Measurements from ENCODE around the gene CCDC17. TPM values are rescaled to one million over a fixed set of nuclear protein-coding genes. Genes with fewer than 3 reads are reported as not detected.
"Not testable (repeated sequence)": the region's sequence is repeated elsewhere in the genome, so short reads cannot be mapped to it uniquely, and the experiment has no call there.

Gene CCDC17
- total and polyA plus RNA-seq, 3 donors from 2014 or later, result 3.8 to 5.0 (median 4.4) TPM

DNA sequence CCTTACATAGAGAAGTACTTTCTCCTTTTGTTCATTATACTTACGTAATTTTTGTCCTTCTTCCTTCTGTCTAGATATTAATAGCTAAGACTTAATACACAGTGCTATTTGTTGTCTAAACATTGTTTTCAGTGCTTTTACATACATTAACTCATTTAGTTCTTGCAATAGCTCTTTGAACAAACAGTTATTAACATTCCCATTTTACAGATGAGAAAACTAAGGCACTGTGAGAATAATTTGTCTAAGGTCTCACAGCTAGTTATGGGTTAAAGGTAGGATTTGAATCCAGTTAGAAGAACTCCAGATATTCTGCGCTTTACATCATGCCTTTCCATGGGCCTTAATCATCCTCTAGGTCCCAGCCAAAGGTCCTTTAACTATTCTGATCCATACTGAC, 19.6 kb downstream of the CCDC17 start:
- no peak overlapping the region for H3K4me3 ChIP-seq
- 92 to 96% methylated on average over 2 of the region's 2 CpGs for WGBS, 2 donors
- H3K27me3 ChIP-seq, result no peaks in the 10 kb centered on the region
- H3K36me3 ChIP-seq (ENCODE audit: low read depth, missing control alignments), result no peaks in the 10 kb centered on the region
- H3K9me3 ChIP-seq, result no peaks in the 10 kb centered on the region
- TF ChIP-seq, protein P1, sequence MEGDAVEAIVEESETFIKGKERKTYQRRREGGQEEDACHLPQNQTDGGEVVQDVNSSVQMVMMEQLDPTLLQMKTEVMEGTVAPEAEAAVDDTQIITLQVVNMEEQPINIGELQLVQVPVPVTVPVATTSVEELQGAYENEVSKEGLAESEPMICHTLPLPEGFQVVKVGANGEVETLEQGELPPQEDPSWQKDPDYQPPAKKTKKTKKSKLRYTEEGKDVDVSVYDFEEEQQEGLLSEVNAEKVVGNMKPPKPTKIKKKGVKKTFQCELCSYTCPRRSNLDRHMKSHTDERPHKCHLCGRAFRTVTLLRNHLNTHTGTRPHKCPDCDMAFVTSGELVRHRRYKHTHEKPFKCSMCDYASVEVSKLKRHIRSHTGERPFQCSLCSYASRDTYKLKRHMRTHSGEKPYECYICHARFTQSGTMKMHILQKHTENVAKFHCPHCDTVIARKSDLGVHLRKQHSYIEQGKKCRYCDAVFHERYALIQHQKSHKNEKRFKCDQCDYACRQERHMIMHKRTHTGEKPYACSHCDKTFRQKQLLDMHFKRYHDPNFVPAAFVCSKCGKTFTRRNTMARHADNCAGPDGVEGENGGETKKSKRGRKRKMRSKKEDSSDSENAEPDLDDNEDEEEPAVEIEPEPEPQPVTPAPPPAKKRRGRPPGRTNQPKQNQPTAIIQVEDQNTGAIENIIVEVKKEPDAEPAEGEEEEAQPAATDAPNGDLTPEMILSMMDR (IDR thresholded peaks at IDR 0.05), result no peak
- no peak for TF ChIP-seq POLR2A (IDR thresholded peaks at IDR 0.05)
- intact Hi-C loops (cut with DNase I; ENCODE audit: low total_unique reads), result no loop called here
- no peaks in the 10 kb centered on the region for H3K4me1 ChIP-seq
- H3K27ac ChIP-seq, result no peak overlapping the region
- DNase-seq, result no peak

DNA sequence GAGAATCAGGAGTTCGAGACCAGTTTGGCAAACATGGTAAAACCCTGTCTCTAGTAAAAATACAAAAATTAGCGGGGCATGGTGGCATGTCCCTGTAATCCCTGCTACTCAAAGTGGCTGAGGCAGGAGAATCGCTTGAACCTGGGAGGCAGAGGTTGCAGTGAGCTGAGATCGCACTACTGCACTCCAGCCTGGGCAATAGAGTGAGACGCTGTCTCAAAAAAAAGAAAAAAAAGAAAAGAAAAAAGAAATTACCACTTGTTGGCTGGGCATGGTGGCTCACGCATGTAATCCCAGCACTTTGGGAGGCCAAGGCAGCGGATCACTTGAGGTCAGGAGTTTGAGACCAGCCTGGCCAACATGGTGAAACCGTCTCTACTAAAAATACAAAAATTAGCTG, 27.1 kb downstream of the CCDC17 start:
- H3K9me3 ChIP-seq; intact Hi-C loops (cut with DNase I; ENCODE audit: low total_unique reads); H3K27me3 ChIP-seq; H3K4me1 ChIP-seq; H3K4me3 ChIP-seq; H3K36me3 ChIP-seq (ENCODE audit: low read depth, missing control alignments); DNase-seq; H3K27ac ChIP-seq: not testable (repeated sequence)
- WGBS, 2 donors, result 94 to 95% methylated on average over 8 of the region's 8 CpGs

DNA sequence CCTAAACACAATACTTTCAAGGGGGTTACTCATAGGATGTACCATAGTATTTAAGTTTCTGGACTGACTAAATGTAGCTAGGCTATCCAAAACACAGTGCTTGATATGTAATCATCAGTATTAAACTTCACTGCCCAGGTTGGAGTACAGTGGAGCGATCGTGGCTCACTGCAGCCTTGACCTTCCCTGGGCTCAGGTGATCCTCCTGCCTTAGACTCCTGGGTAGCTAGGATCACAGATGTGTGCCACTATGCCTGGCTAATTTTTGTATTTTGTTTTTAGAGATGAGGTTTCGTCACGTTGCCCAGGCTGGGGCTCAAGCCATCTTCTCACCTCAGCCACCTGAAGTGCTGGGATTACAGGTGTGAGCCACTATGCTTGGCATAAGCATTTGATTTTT, 29.4 kb downstream of the CCDC17 start:
- no peaks in the 10 kb centered on the region for H3K9me3 ChIP-seq
- WGBS, 2 donors, result 87 to 89% methylated on average over 4 of the region's 4 CpGs
- intact Hi-C loops (cut with DNase I; ENCODE audit: low total_unique reads), result no loop called here
- no peaks in the 10 kb centered on the region for H3K36me3 ChIP-seq (ENCODE audit: low read depth, missing control alignments)
- no peaks in the 10 kb centered on the region for H3K27me3 ChIP-seq
- no peak overlapping the region for H3K27ac ChIP-seq
- H3K4me1 ChIP-seq, result no peaks in the 10 kb centered on the region
- TF ChIP-seq, protein P1 (IDR thresholded peaks at IDR 0.05), result no peak
- no peak for TF ChIP-seq POLR2A (IDR thresholded peaks at IDR 0.05)
- H3K4me3 ChIP-seq, result no peak overlapping the region
- DNase-seq, result no peak

DNA sequence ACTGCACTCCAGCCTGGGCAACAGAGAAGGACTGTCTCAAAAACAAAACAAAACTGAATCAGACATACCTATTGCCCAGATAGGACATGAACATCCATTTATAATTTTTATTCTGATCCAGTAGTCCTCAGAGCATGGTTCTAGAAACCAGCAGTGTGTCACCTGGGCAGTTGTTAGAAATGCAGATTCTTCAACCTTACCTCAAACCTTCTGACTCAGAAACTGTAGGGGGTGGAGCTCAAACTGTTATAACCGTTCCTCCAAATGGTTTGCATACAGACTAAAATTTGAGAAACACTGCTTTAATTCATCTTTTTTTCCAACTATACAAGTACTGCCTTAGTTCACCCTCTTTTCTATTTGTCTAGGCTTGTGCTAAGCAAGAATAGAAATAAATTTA, 34.0 kb downstream of the CCDC17 start:
- Histone ChIP-seq H3K27me3 (no peaks in the 10 kb centered on the region), H3K36me3 (ENCODE audit: low read depth, missing control alignments) (no peaks in the 10 kb centered on the region), H3K4me1 (peaks cover 17% of the 10 kb centered on the region), H3K4me3 (no peak overlapping the region), H3K9me3 (no peaks in the 10 kb centered on the region), H3K27ac (no peak overlapping the region)
- DNase-seq, result no peak
- intact Hi-C loops (cut with DNase I; ENCODE audit: low total_unique reads), result no loop called here
- 38 to 64% methylated on average over 1 of the region's 1 CpG for WGBS, 2 donors
- TF ChIP-seq POLR2A (IDR thresholded peaks at IDR 0.05), result no peak
- TF ChIP-seq, protein P1 (IDR thresholded peaks at IDR 0.05), result no peak

DNA sequence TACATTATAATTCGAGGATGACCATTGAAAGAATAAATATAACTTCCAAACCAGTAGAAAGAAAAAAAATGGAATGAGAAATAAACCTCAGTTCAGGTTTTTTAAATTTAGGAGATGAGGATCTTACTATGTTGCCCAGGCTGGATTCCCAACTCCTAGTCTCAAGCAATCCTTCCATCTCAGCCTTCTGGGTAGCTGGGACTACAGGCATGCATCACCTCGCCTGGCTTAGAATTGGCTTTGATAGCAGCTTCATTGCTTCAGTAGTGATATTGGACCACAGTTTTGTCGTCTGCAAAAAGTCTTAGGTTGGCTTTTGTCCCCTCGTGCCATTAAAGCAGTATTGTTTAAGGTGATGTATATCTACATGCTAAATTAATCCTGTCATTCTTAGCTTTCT, 37.1 kb downstream of the CCDC17 start:
- no peaks in the 10 kb centered on the region for H3K9me3 ChIP-seq
- peaks cover 17% of the 10 kb centered on the region for H3K4me1 ChIP-seq
- no peaks in the 10 kb centered on the region for H3K27me3 ChIP-seq
- TF ChIP-seq, protein P1 (IDR thresholded peaks at IDR 0.05), result no peak
- TF ChIP-seq POLR2A (IDR thresholded peaks at IDR 0.05), result no peak
- WGBS, 2 donors, result 57 to 58% methylated on average over 4 of the region's 4 CpGs
- no peaks in the 10 kb centered on the region for H3K36me3 ChIP-seq (ENCODE audit: low read depth, missing control alignments)
- no peak overlapping the region for H3K4me3 ChIP-seq
- intact Hi-C loops (cut with DNase I; ENCODE audit: low total_unique reads), result no loop called here
- DNase-seq, result no peak
- H3K27ac ChIP-seq, result no peak overlapping the region

Measured in testis (tissue), 3 donors.